ENCODE measurements around the gene STON2.
"Not testable (repeated sequence)": the region's sequence is repeated elsewhere in the genome, so short reads cannot be mapped to it uniquely, and the experiment has no call there.

STON2 gene

DNA sequence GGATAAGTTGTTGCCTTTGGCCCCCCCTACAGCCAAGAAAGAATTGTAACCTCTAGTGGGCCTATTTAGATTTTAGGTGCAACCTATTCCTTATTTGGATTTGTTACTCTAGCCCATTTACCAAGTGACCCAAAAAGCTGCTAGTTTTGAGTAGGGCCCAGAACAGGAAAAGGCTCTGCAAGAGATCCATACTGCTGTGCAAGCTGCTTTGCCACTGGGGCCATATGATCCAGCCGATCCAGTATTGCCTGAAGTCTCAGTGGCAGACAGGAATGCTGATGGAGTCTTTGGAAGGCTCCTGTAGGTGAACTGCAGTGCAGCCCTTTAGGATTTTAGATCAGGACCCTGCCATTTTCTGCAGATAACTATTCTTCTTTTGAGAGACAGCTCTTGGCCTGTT is 166.5 kb downstream of the STON2 start:
- no peak overlapping the region for H3K4me3 ChIP-seq (ENCODE audit: low read length)
- no peak overlapping the region for H3K23ac ChIP-seq (ENCODE audit: low read length)
- no peak overlapping the region for H4K5ac ChIP-seq (ENCODE audit: low read length)
- no peak overlapping the region for H2BK120ac ChIP-seq (ENCODE audit: low read depth, low read length)
- H3K4me2 ChIP-seq (ENCODE audit: low read length) = no peak overlapping the region
- no peaks in the 10 kb centered on the region for H3K36me3 ChIP-seq (ENCODE audit: control insufficient read depth, insufficient read depth, low read length)
- H2AK5ac ChIP-seq (ENCODE audit: low read length) = no peak overlapping the region
- no peak overlapping the region for H3K56ac ChIP-seq (ENCODE audit: low read length)
- H3K79me2 ChIP-seq (ENCODE audit: control insufficient read depth, insufficient read depth, low read length) = no peaks in the 10 kb centered on the region
- no peak overlapping the region for H2BK5ac ChIP-seq (ENCODE audit: low read length)
- H3K9ac ChIP-seq (ENCODE audit: low read length) = no peak overlapping the region
- H3K4ac ChIP-seq (ENCODE audit: low read depth, low read length) = no peak overlapping the region
- WGBS (ENCODE audit: extremely low coverage, insufficient coverage, low lambda C conversion rate) = no CpG with 5 or more reads among the region's 1 CpG
- no peak overlapping the region for H3K18ac ChIP-seq (ENCODE audit: low read length)
- H3K27me3 ChIP-seq (ENCODE audit: insufficient read depth, low read length, poor library complexity) = no peaks in the 10 kb centered on the region
- no peak overlapping the region for H2BK15ac ChIP-seq (replicated peaks; ENCODE audit: low read depth)
- H3K79me1 ChIP-seq (ENCODE audit: low read length) = no peaks in the 10 kb centered on the region
- no peak for DNase-seq
- no peak overlapping the region for H3K27ac ChIP-seq (ENCODE audit: low read depth, low read length)
- no peaks in the 10 kb centered on the region for H3K4me1 ChIP-seq (ENCODE audit: control insufficient read depth, low read depth, low read length)
- H4K8ac ChIP-seq (ENCODE audit: low read depth, low read length) = no peak overlapping the region

GRCh38 chr14:81231540-81231939 is 168.6 kb downstream of the STON2 start:
- Histone ChIP-seq H3K18ac (ENCODE audit: low read length) (no peak overlapping the region), H3K4me3 (ENCODE audit: low read length) (no peak overlapping the region), H3K79me1 (ENCODE audit: low read length) (no peaks in the 10 kb centered on the region), H3K4me2 (ENCODE audit: low read length) (no peak overlapping the region), H3K4me1 (ENCODE audit: control insufficient read depth, low read depth, low read length) (no peaks in the 10 kb centered on the region), H2BK5ac (ENCODE audit: low read length) (no peak overlapping the region), H3K27me3 (ENCODE audit: insufficient read depth, low read length, poor library complexity) (no peaks in the 10 kb centered on the region), H3K36me3 (ENCODE audit: control insufficient read depth, insufficient read depth, low read length) (no peaks in the 10 kb centered on the region), H4K5ac (ENCODE audit: low read length) (no peak overlapping the region), H3K27ac (ENCODE audit: low read depth, low read length) (no peak overlapping the region), H3K79me2 (ENCODE audit: control insufficient read depth, insufficient read depth, low read length) (no peaks in the 10 kb centered on the region), H3K23ac (ENCODE audit: low read length) (no peak overlapping the region), H3K56ac (ENCODE audit: low read length) (no peak overlapping the region), H2BK15ac (replicated peaks; ENCODE audit: low read depth) (no peak overlapping the region), H3K9ac (ENCODE audit: low read length) (no peak overlapping the region), H3K4ac (ENCODE audit: low read depth, low read length) (no peak overlapping the region), H4K8ac (ENCODE audit: low read depth, low read length) (no peak overlapping the region), H2AK5ac (ENCODE audit: low read length) (no peak overlapping the region), H2BK120ac (ENCODE audit: low read depth, low read length) (no peak overlapping the region)
- no CpG with 5 or more reads among the region's 1 CpG for WGBS (ENCODE audit: extremely low coverage, insufficient coverage, low lambda C conversion rate)
- no peak for DNase-seq

- H3K4me3 ChIP-seq (ENCODE audit: low read length) = no peak overlapping the region
These were observed 175.9 kb downstream of the STON2 start for GRCh38 chr14:81224222-81224621.

GRCh38 chr14:81223788-81224187 is 176.3 kb downstream of the STON2 start:
- DNase-seq; H3K79me2 ChIP-seq (ENCODE audit: control insufficient read depth, insufficient read depth, low read length); H3K4me2 ChIP-seq (ENCODE audit: low read length); H3K56ac ChIP-seq (ENCODE audit: low read length); H3K27me3 ChIP-seq (ENCODE audit: insufficient read depth, low read length, poor library complexity); H3K4me3 ChIP-seq (ENCODE audit: low read length); H3K79me1 ChIP-seq (ENCODE audit: low read length); H3K23ac ChIP-seq (ENCODE audit: low read length); H2AK5ac ChIP-seq (ENCODE audit: low read length); H4K5ac ChIP-seq (ENCODE audit: low read length); H4K8ac ChIP-seq (ENCODE audit: low read depth, low read length); H3K27ac ChIP-seq (ENCODE audit: low read depth, low read length); H3K4me1 ChIP-seq (ENCODE audit: control insufficient read depth, low read depth, low read length); H3K36me3 ChIP-seq (ENCODE audit: control insufficient read depth, insufficient read depth, low read length); H3K18ac ChIP-seq (ENCODE audit: low read length); H2BK15ac ChIP-seq (replicated peaks; ENCODE audit: low read depth); H2BK120ac ChIP-seq (ENCODE audit: low read depth, low read length); H3K9ac ChIP-seq (ENCODE audit: low read length); H2BK5ac ChIP-seq (ENCODE audit: low read length); H3K4ac ChIP-seq (ENCODE audit: low read depth, low read length): not testable (repeated sequence)
- no CpG with 5 or more reads among the region's 7 CpGs for WGBS (ENCODE audit: extremely low coverage, insufficient coverage, low lambda C conversion rate)

More at GRCh38 chr14:81224222-81224621, 175.9 kb downstream of the STON2 start:
- H2BK120ac ChIP-seq (ENCODE audit: low read depth, low read length) = no peak overlapping the region
- no peak overlapping the region for H2BK5ac ChIP-seq (ENCODE audit: low read length)
- no CpG with 5 or more reads among the region's 1 CpG for WGBS (ENCODE audit: extremely low coverage, insufficient coverage, low lambda C conversion rate)
- no peaks in the 10 kb centered on the region for H3K36me3 ChIP-seq (ENCODE audit: control insufficient read depth, insufficient read depth, low read length)
- H3K4me2 ChIP-seq (ENCODE audit: low read length) = no peak overlapping the region
- H2BK15ac ChIP-seq (replicated peaks; ENCODE audit: low read depth) = no peak overlapping the region
- H3K18ac ChIP-seq (ENCODE audit: low read length) = no peak overlapping the region
- no peak overlapping the region for H3K56ac ChIP-seq (ENCODE audit: low read length)
- no peak overlapping the region for H3K4ac ChIP-seq (ENCODE audit: low read depth, low read length)
- H3K4me1 ChIP-seq (ENCODE audit: control insufficient read depth, low read depth, low read length) = no peaks in the 10 kb centered on the region
- no peak overlapping the region for H4K5ac ChIP-seq (ENCODE audit: low read length)
- H3K79me2 ChIP-seq (ENCODE audit: control insufficient read depth, insufficient read depth, low read length) = peaks cover 5% of the 10 kb centered on the region
- DNase-seq = no peak
- H3K27ac ChIP-seq (ENCODE audit: low read depth, low read length) = no peak overlapping the region
- H4K8ac ChIP-seq (ENCODE audit: low read depth, low read length) = no peak overlapping the region
- no peak overlapping the region for H3K9ac ChIP-seq (ENCODE audit: low read length)
- no peaks in the 10 kb centered on the region for H3K27me3 ChIP-seq (ENCODE audit: insufficient read depth, low read length, poor library complexity)
- H3K79me1 ChIP-seq (ENCODE audit: low read length) = no peaks in the 10 kb centered on the region
- no peak overlapping the region for H3K23ac ChIP-seq (ENCODE audit: low read length)
- H2AK5ac ChIP-seq (ENCODE audit: low read length) = no peak overlapping the region

- H2BK5ac ChIP-seq (ENCODE audit: low read length) = no peak overlapping the region
- H3K23ac ChIP-seq (ENCODE audit: low read length) = no peak overlapping the region
- H2BK120ac ChIP-seq (ENCODE audit: low read depth, low read length) = no peak overlapping the region
- no peak overlapping the region for H4K8ac ChIP-seq (ENCODE audit: low read depth, low read length)
- no CpG with 5 or more reads among the region's 2 CpGs for WGBS (ENCODE audit: extremely low coverage, insufficient coverage, low lambda C conversion rate)
- no peak overlapping the region for H4K5ac ChIP-seq (ENCODE audit: low read length)
- H3K9ac ChIP-seq (ENCODE audit: low read length) = no peak overlapping the region
- no peaks in the 10 kb centered on the region for H3K36me3 ChIP-seq (ENCODE audit: control insufficient read depth, insufficient read depth, low read length)
- no peaks in the 10 kb centered on the region for H3K27me3 ChIP-seq (ENCODE audit: insufficient read depth, low read length, poor library complexity)
- no peak overlapping the region for H3K4me2 ChIP-seq (ENCODE audit: low read length)
- no peak overlapping the region for H3K4me3 ChIP-seq (ENCODE audit: low read length)
- no peak overlapping the region for H2BK15ac ChIP-seq (replicated peaks; ENCODE audit: low read depth)
- no peak overlapping the region for H2AK5ac ChIP-seq (ENCODE audit: low read length)
- no peak overlapping the region for H3K27ac ChIP-seq (ENCODE audit: low read depth, low read length)
- H3K18ac ChIP-seq (ENCODE audit: low read length) = no peak overlapping the region
- no peak overlapping the region for H3K4ac ChIP-seq (ENCODE audit: low read depth, low read length)
- H3K4me1 ChIP-seq (ENCODE audit: control insufficient read depth, low read depth, low read length) = no peaks in the 10 kb centered on the region
- DNase-seq = no peak
- H3K56ac ChIP-seq (ENCODE audit: low read length) = no peak overlapping the region
- no peaks in the 10 kb centered on the region for H3K79me1 ChIP-seq (ENCODE audit: low read length)
- H3K79me2 ChIP-seq (ENCODE audit: control insufficient read depth, insufficient read depth, low read length) = peaks cover 11% of the 10 kb centered on the region
These were observed 177.4 kb downstream of the STON2 start for GRCh38 chr14:81222691-81223090.

GRCh38 chr14:81222126-81222525 is 178.0 kb downstream of the STON2 start:
- H3K18ac ChIP-seq (ENCODE audit: low read length) = peak overlapping the region; percentile 86
- H3K9ac ChIP-seq (ENCODE audit: low read length) = peak overlapping the region; percentile 94
- H2BK5ac ChIP-seq (ENCODE audit: low read length) = no peak overlapping the region
- no peaks in the 10 kb centered on the region for H3K27me3 ChIP-seq (ENCODE audit: insufficient read depth, low read length, poor library complexity)
- H3K27ac ChIP-seq (ENCODE audit: low read depth, low read length) = peak overlapping the region; percentile 93
- H3K4me3 ChIP-seq (ENCODE audit: low read length) = no peak overlapping the region
- peak overlapping the region; percentile 25 for H2BK15ac ChIP-seq (replicated peaks; ENCODE audit: low read depth)
- H3K23ac ChIP-seq (ENCODE audit: low read length) = no peak overlapping the region
- no peak overlapping the region for H4K8ac ChIP-seq (ENCODE audit: low read depth, low read length)
- H3K4ac ChIP-seq (ENCODE audit: low read depth, low read length) = peak overlapping the region; percentile 92
- DNase-seq = no peak
- no peaks in the 10 kb centered on the region for H3K36me3 ChIP-seq (ENCODE audit: control insufficient read depth, insufficient read depth, low read length)
- H2BK120ac ChIP-seq (ENCODE audit: low read depth, low read length) = peak overlapping the region; percentile 10
- H3K4me1 ChIP-seq (ENCODE audit: control insufficient read depth, low read depth, low read length) = no peaks in the 10 kb centered on the region
- WGBS (ENCODE audit: extremely low coverage, insufficient coverage, low lambda C conversion rate) = no CpG with 5 or more reads among the region's 5 CpGs
- H3K79me2 ChIP-seq (ENCODE audit: control insufficient read depth, insufficient read depth, low read length) = peaks cover 14% of the 10 kb centered on the region
- H3K56ac ChIP-seq (ENCODE audit: low read length) = peak overlapping the region; percentile 97
- H3K4me2 ChIP-seq (ENCODE audit: low read length) = no peak overlapping the region
- H2AK5ac ChIP-seq (ENCODE audit: low read length) = no peak overlapping the region
- H4K5ac ChIP-seq (ENCODE audit: low read length) = no peak overlapping the region
- H3K79me1 ChIP-seq (ENCODE audit: low read length) = peaks cover 2% of the 10 kb centered on the region

All from mesendoderm (in vitro differentiated cells).